ENCODE results near the gene CACTIN.

The CACTIN gene

GRCh38 chr19:3608079-3608641 lies 18.4 kb downstream of the CACTIN start:
- DNase-seq (ENCODE audit: low spot score) = no peak
- TF ChIP-seq CTCF (IDR thresholded peaks at IDR 0.05; ENCODE audit: extremely low read depth, missing control alignments) = no peak

- no peak for TF ChIP-seq CTCF (IDR thresholded peaks at IDR 0.05; ENCODE audit: extremely low read depth, missing control alignments)
- DNase-seq (ENCODE audit: low spot score) = no peak
These were observed 19.1 kb downstream of the CACTIN start for GRCh38 chr19:3607303-3608078.

- TF ChIP-seq CTCF (IDR thresholded peaks at IDR 0.05; ENCODE audit: extremely low read depth, missing control alignments) = no peak
- DNase-seq (ENCODE audit: low spot score) = peak; percentile 91
These were observed 19.8 kb downstream of the CACTIN start, which contains the start of gene TBXA2R for GRCh38 chr19:3606690-3607289. Gene TBXA2R, minus strand, starts transcription at chr19:3606875. Its CDS starts 6,241 bp downstream, at chr19:3600634.

GRCh38 chr19:3606174-3606689 lies 20.4 kb downstream of the CACTIN start:
- TF ChIP-seq CTCF (IDR thresholded peaks at IDR 0.05; ENCODE audit: extremely low read depth, missing control alignments) = no peak
- peak; percentile 77 for DNase-seq (ENCODE audit: low spot score)

- DNase-seq (ENCODE audit: low spot score) = no peak
- TF ChIP-seq CTCF (IDR thresholded peaks at IDR 0.05; ENCODE audit: extremely low read depth, missing control alignments) = no peak
These were observed 20.8 kb downstream of the CACTIN start for GRCh38 chr19:3605770-3606169.

GRCh38 chr19:3605361-3605760 lies 21.2 kb downstream of the CACTIN start:
- DNase-seq (ENCODE audit: low spot score) = no peak
- no peak for TF ChIP-seq CTCF (IDR thresholded peaks at IDR 0.05; ENCODE audit: extremely low read depth, missing control alignments)

GRCh38 chr19:3604987-3605343 lies 21.6 kb downstream of the CACTIN start:
- no peak for TF ChIP-seq CTCF (IDR thresholded peaks at IDR 0.05; ENCODE audit: extremely low read depth, missing control alignments)

More at GRCh38 chr19:3604987-3605343, 21.6 kb downstream of the CACTIN start:
- peak; percentile 88 for DNase-seq (ENCODE audit: low spot score)
